Measurements from ENCODE around the gene RINT1. TPM values are rescaled to one million over a fixed set of nuclear protein-coding genes. Genes with fewer than 3 reads are reported as not detected.
"Not testable (repeated sequence)": the region's sequence is repeated elsewhere in the genome, so short reads cannot be mapped to it uniquely, and the experiment has no call there.

The RINT1 gene
- polyA plus RNA-seq, 1 donor from 2014 or later = 11.6 TPM

DNA sequence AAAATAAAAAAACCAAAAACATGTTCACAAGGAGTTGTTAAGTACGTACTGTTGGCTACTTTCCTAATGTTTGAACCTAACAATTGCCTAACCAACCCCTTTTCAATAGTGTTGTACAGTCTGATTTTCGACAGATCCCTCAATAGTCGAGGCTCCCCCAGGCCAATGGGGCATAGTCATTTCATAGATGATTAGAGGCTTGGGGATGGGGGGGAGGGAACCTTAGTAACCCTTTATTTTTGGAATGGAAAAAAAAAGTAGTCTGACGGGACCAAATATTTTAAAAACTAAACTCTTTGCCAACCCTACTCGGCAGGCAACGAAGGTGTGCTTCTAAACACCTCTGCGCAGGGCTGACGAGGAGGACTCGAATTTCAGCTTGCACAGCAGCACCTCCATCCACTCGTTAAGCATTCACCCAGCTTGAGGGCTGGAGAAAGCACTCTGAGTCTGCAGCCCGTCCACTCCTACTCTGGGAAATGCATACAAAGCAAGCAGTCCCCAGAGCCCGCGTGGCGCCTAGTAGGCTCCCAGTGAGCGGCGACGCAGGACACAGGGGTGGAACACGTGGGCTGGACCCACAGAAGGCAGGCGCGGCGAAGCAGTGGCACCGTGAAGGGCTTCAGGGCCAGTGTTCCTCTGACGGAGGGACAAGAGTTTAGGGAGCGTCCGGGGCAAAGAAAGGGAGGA, 10.8 kb upstream of the RINT1 start:
- H3K27me3 Mint-ChIP-seq = no peaks in the 10 kb centered on the region
- peaks cover 15 to 31% (median 17%) of the 10 kb centered on the region in 3 donors for H3K4me1 Mint-ChIP-seq
- peak overlapping the region; percentile 69 to 92 (median 72) for H3K27ac Mint-ChIP-seq
- H3K4me3 Mint-ChIP-seq = peak overlapping the region; percentile 86 to 98 (median 94)
- H3K9me3 Mint-ChIP-seq = no peaks in the 10 kb centered on the region
- no peaks in the 10 kb centered on the region for H3K36me3 Mint-ChIP-seq

DNA sequence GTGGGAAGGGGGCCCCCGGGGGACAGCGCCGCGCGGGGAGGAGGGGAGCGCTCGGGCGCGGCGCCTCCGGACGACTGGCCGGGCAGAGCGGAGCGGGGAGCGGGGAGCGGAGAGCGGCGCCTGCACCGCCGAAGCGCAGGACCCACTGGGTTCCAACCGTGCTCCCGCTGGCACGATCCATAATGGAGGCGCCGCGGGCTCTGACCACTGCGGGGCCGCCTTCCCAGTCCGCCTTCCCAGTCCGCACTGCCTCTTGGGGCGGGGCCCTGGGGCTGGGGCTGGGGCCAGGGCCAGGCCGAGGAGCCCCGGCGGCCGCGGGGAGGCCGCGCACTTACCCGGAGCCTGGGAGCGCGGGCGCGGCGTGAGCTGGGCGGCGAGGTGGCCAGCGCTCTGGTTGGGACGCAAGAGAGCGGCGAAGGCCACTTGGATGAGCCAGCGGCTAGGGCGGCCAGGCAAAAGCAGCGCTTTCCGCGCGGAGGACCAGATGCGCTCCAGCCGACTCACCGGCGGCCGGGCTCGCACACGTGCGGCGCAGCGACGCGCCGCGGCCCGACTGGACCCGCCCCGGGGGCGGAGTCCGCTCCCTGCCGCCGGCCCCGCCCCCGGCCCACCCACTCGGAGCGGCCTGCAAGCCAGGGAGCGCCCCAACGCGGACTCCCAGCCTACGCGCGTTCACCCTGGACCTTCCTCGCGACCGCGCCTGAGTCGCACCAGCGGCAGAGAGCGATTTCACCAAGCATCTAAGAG, 10.1 kb upstream of the RINT1 start, which contains the start of gene PUS7:
Gene PUS7, minus strand, starts transcription at position 555 of the 747 bp plus-strand sequence. CDS start 13,759 bp downstream, outside the sequence.
- Mint-ChIP-seq H3K27me3 (no peaks in the 10 kb centered on the region), H3K4me1 (peaks cover 16 to 31% (median 17%) of the 10 kb centered on the region in 3 donors), H3K36me3 (no peaks in the 10 kb centered on the region), H3K9me3 (no peaks in the 10 kb centered on the region), H3K27ac (peak within 1 kb of the TSS; percentile 69 to 92 (median 80)), H3K4me3 (peak within 1 kb of the TSS; percentile 91 to 98 (median 94))

DNA sequence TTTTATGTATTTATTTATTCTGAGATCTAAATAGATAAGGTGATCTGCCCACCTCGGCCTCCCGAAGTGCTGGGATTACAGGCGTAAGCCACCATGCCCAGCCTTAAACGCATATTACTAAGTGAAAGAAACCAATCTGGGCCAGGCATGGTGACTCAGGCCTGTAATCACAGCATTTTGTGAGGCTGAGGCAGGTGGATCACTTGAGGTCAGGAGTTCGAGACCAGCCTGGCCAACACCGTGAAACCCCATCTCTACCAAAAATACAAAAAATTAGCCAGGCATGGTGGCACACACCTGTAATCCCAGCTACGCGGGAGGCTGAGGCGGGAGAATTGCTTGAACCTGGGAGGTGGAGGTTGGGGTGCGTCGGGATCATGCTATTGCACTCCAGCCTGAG, 7.6 kb upstream of the RINT1 start:
- Mint-ChIP-seq H3K4me1 (peaks cover 17 to 24% (median 19%) of the 10 kb centered on the region in 3 donors), H3K27ac (peak overlapping the region in 2 of 3 donors; percentile 13 to 18), H3K4me3 (peak overlapping the region in 1 of 4 donors; percentile 66)
- H3K27me3 Mint-ChIP-seq, H3K36me3 Mint-ChIP-seq, H3K9me3 Mint-ChIP-seq: not testable (repeated sequence)

DNA sequence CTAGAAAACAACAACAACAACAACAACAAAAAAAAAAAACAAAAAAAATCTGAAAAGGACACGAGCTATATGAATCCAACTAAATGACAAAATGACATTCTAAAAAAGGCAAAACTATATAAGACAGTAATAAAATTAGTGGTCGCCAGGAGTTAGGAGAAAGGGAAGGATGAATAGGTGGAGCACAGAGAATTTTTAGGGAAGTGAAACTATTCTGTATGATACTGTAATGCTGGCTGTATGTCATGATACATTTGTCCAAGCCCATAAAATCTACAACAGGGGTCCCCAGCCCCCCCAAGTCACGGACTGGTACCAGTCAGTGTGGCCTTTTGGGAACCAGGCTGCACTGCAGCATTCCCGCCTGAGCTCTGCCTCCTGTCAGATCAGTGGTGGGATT, 7.2 kb upstream of the RINT1 start:
- H3K36me3 Mint-ChIP-seq = no peaks in the 10 kb centered on the region
- no peaks in the 10 kb centered on the region for H3K9me3 Mint-ChIP-seq
- H3K27me3 Mint-ChIP-seq = no peaks in the 10 kb centered on the region
- peak overlapping the region in 2 of 3 donors; percentile 13 to 18 for H3K27ac Mint-ChIP-seq
- peak overlapping the region in 2 of 4 donors; percentile 29 to 66 for H3K4me3 Mint-ChIP-seq
- peaks cover 17 to 20% (median 19%) of the 10 kb centered on the region in 3 donors for H3K4me1 Mint-ChIP-seq

DNA sequence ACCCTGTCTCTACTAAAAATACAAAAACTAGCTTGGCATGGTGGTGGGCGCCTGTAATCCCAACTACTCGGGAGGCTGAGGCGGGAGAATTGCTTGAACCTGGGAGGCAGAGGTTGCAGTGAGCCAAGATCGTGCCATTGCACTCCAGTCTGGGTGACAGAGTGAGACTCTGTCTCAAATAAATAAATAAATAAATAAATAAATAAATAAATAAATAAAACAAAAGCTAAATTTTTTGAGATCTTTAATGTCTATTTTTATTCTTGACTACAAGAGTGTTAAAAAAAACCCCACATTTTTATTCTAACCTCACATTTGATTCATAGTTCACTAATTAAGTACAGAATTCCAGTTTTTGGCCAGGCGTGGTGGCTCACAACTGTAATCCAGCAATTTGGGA, 4.3 kb upstream of the RINT1 start:
- H3K27me3 Mint-ChIP-seq, H3K36me3 Mint-ChIP-seq, H3K4me3 Mint-ChIP-seq, H3K9me3 Mint-ChIP-seq: not testable (repeated sequence)
- H3K27ac Mint-ChIP-seq = peak overlapping the region in 1 of 3 donors; percentile 23
- peaks cover 17 to 22% (median 20%) of the 10 kb centered on the region in 3 donors for H3K4me1 Mint-ChIP-seq

DNA sequence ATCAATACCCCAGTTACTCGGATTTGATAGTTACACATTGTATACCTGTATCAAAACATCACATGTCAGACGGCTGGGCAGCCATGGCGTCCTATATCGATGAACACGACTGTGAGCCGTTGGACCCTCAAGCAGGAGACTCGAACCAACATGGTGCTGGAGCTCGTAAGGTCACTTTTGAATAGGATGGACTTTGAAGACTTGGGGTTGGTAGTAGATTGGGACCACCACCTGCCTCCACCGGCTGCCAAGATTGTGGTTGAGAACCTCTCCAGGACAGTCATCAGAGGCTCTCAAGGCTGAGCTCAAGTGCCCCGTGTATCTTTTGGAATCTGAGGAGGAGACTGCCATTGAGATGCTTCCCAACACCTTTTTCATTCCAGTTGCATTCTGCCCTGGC, 1.9 kb upstream of the RINT1 start:
- Mint-ChIP-seq H3K4me3 (peak overlapping the region; percentile 44 to 84 (median 62)), H3K4me1 (peaks cover 22 to 31% (median 28%) of the 10 kb centered on the region in 3 donors), H3K9me3 (no peaks in the 10 kb centered on the region), H3K27ac (no peak overlapping the region), H3K27me3 (no peaks in the 10 kb centered on the region), H3K36me3 (no peaks in the 10 kb centered on the region)

DNA sequence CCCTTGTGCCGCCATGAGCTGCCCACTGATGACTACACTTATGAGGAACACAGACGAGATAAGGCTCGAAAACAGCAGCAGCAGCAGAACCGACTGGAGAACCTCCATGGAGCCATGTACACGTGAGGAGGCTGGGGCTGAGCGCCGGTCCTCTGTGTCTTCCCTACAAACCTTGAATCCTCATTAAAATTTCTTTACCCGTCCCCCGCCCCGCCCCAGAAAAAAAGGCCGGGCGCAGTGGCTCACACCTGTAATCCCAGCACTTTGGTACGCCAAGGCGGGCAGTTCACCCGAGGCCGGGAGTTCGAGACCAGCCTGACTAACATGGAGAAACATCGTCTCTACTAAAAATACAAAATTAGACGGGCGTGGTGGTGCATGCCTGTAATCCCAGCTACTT, 1.5 kb upstream of the RINT1 start:
- Mint-ChIP-seq H3K4me1 (peaks cover 20 to 28% (median 25%) of the 10 kb centered on the region in 3 donors), H3K4me3 (peak overlapping the region; percentile 44 to 84 (median 62)), H3K9me3 (no peaks in the 10 kb centered on the region), H3K27me3 (no peaks in the 10 kb centered on the region), H3K36me3 (no peaks in the 10 kb centered on the region), H3K27ac (no peak overlapping the region)

DNA sequence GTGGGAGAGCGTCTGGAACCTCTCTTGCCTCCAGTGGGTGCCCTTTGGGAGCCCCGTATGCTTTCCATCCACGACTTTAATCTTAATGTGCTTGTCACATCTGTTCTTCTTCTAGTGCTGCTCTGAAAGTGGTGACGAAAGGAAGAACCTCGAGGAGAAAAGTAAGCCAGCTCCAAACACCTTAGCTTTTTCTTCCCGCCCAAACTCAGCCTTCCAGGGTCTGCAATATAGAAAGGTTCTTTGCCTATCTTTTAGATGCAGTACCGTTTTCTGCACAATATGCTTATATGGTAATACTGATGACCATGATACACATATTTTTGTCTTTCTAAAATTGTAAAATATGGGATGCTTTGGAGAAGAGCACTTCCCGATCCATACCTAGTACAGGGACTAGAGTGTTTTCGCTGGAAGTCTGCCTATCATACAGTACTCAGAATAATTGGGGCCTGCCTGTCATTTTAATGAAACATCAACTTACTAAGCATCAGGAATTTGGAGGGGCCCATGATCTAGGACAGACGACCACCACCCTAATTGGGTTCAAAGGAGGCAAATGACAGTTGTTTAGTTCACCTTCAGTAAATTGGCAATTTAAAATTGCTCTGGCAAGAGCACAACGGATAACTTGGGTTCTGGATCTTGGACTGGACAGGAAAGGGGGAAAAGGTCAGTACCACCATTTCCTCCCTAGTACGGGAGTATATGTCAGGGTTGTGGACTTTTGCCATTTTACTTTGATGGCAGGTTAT, 884 bp downstream of the RINT1 start:
- no peaks in the 10 kb centered on the region for H3K36me3 Mint-ChIP-seq

DNA sequence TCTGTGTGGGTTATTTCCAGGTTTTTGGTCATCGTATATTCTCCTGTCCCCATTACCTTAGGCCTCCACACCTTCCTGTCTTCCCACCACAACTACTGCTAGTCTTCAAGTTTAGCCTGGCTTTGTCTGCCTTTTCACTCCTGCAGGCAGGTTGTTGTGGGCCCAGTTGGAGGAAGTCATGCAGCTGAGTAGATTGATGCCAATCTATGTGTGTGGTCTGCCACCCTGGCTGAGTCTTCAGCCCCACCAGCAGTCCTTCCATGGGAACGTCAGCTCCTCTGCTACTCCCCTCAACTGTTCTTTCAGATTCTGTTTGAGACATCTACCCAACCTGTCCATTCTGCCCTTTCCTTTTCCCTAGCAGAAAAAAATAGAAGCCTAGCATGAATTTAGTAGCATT, 6.3 kb downstream of the RINT1 start:
- peak overlapping the region in 1 of 4 donors; percentile 24 for H3K4me3 Mint-ChIP-seq
- H3K4me1 Mint-ChIP-seq = peaks cover 7 to 18% (median 11%) of the 10 kb centered on the region in 3 donors
- H3K27me3 Mint-ChIP-seq = no peaks in the 10 kb centered on the region
- no peaks in the 10 kb centered on the region for H3K36me3 Mint-ChIP-seq
- H3K9me3 Mint-ChIP-seq = no peaks in the 10 kb centered on the region
- H3K27ac Mint-ChIP-seq = peak overlapping the region in 1 of 3 donors; percentile 59

More for the DNA sequence above, 884 bp downstream of the RINT1 start:
- peak overlapping the region; percentile 84 to 95 (median 93) for H3K4me3 Mint-ChIP-seq
- H3K4me1 Mint-ChIP-seq = peaks cover 21 to 26% (median 25%) of the 10 kb centered on the region in 3 donors
- peak overlapping the region; percentile 75 to 93 (median 86) for H3K27ac Mint-ChIP-seq
- no peaks in the 10 kb centered on the region for H3K9me3 Mint-ChIP-seq
- no peaks in the 10 kb centered on the region for H3K27me3 Mint-ChIP-seq

DNA sequence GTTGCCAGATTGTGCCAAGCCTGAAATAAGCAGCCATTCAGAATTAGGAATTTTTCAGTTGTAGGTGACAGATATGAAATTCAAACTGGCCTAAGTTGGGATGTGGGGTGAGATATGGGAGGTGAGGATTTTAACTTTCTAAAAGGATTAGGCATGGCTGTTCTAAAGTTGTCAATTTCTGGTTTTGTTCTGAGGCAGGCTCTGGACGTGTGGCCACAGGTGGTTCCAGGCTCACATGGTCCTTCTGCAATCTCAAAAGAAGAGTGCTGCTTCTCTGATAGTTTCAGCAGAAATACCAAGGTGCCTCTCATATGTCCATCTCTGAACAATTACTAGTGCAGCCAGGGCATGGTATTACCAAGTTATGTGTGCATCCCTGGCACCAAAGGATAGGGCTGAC, 27.9 kb downstream of the RINT1 start:
- H3K4me1 Mint-ChIP-seq = no peaks in the 10 kb centered on the region
- H3K27me3 Mint-ChIP-seq = no peaks in the 10 kb centered on the region
- H3K4me3 Mint-ChIP-seq = no peak overlapping the region
- H3K9me3 Mint-ChIP-seq = no peaks in the 10 kb centered on the region
- peak overlapping the region in 1 of 3 donors; percentile 48 for H3K27ac Mint-ChIP-seq
- peaks cover 8% of the 10 kb centered on the region for H3K36me3 Mint-ChIP-seq

DNA sequence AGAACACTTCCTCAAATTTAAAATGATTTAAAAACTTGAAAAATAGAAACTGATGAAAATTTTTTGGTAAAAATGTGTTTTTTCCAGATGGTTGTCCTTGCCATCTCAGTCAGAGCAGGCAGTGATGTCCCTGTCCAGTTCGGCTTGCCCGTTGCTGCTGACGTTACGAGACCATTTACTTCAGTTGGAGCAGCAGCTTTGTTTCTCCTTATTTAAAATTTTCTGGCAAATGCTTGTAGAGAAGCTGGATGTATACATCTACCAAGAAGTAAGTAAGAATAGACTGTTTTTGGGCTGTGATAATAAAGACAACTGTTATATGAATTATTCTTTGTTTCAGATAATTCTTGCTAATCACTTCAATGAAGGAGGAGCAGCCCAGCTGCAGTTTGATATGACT, 33.2 kb downstream of the RINT1 start:
- Mint-ChIP-seq H3K4me1 (no peaks in the 10 kb centered on the region), H3K9me3 (no peaks in the 10 kb centered on the region), H3K27ac (no peak overlapping the region), H3K27me3 (no peaks in the 10 kb centered on the region), H3K4me3 (no peak overlapping the region), H3K36me3 (peaks cover 5% of the 10 kb centered on the region)

DNA sequence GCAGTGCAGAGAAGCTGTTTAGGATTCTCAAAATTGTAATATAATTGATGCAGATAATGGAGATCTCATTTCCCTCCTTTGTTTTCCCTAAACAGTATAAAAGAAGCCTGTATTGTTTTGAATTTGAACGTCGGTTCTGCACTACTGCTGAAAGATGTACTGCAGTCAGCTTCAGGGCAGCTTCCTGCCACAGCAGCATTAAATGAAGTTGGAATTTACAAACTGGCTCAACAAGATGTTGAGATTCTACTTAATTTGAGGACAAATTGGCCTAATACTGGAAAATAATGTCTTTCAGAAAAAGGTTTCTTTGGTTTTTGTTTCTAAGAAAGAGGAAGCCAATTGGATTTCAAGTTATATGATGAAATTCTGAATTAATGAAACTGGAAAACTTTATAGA, 35.0 kb downstream of the RINT1 start:
- no peaks in the 10 kb centered on the region for H3K9me3 Mint-ChIP-seq
- H3K27me3 Mint-ChIP-seq = no peaks in the 10 kb centered on the region
- peaks cover 3% of the 10 kb centered on the region for H3K36me3 Mint-ChIP-seq
- no peak overlapping the region for H3K4me3 Mint-ChIP-seq
- H3K27ac Mint-ChIP-seq = no peak overlapping the region
- H3K4me1 Mint-ChIP-seq = no peaks in the 10 kb centered on the region

DNA sequence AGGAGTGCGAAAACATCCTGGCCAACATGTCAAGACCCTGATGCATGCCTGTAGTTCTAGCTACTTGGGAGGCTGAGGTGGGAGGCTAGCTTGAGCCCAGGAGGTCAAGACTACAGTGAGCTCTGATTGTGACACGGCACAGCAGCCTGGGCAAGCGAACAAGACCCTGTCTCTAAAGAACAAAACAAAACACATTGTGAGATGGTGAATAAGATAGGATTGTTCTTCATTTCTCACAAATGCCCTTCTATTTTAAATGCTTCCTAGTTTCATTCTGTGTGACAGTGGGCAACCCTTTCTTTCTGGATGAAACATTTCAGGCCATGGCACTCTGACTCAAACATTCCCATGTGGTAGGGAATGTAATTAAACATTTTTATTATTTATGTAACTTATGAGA, 35.8 kb downstream of the RINT1 start:
- no peaks in the 10 kb centered on the region for H3K27me3 Mint-ChIP-seq
- H3K9me3 Mint-ChIP-seq = no peaks in the 10 kb centered on the region
- no peaks in the 10 kb centered on the region for H3K4me1 Mint-ChIP-seq
- peaks cover 3% of the 10 kb centered on the region for H3K36me3 Mint-ChIP-seq
- H3K27ac Mint-ChIP-seq = no peak overlapping the region
- no peak overlapping the region for H3K4me3 Mint-ChIP-seq

DNA sequence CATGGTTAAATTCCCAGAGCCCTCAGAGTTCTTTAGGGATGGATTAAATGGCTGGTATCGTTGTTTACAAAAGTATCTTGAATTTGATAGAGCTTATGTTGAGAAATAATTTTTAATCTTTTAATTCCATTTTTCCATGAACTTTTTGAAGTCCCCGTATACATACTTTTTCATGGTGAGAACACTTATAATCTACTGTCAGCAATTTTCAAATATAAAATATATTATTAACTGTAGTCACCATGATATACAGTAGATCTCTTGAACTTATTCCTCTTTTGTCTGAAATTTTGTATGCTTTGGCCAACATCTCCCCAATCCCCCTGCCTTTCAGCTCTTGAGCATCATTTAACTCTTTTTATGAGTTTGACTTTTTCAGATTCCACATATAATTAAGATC, 39.9 kb downstream of the RINT1 start:
- no peaks in the 10 kb centered on the region for H3K4me1 Mint-ChIP-seq
- no peak overlapping the region for H3K27ac Mint-ChIP-seq
- no peaks in the 10 kb centered on the region for H3K27me3 Mint-ChIP-seq
- H3K9me3 Mint-ChIP-seq = peaks cover 0 to 1% (median 0%) of the 10 kb centered on the region in 3 donors
- peaks cover 2% of the 10 kb centered on the region for H3K36me3 Mint-ChIP-seq
- no peak overlapping the region for H3K4me3 Mint-ChIP-seq

DNA sequence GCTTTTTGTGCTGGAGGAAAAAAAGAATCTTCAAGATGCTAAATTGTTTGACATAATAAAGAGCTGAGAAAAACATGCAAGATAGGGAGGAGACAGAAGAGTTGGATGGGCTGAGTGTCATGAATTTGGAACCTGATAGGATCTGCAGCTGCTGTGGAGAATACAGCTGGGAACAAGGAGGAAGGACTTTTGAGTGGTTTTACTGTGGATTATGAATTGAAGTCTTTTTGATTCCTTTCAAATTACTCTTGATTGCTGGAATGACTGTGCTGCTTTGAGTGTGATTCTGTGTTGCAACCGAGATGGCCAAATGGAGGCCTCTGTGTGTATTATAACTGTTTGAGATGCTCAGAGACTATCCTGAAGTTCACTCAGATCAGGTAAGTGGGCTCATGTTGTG, 45.2 kb downstream of the RINT1 start:
- Mint-ChIP-seq H3K4me1 (peaks cover 0 to 1% (median under 1%) of the 10 kb centered on the region in 3 donors), H3K27ac (peak overlapping the region in 1 of 3 donors; percentile 16), H3K4me3 (no peak overlapping the region), H3K9me3 (peaks cover 0 to 1% (median 0%) of the 10 kb centered on the region in 3 donors), H3K27me3 (peaks cover 2% of the 10 kb centered on the region), H3K36me3 (peaks cover 4% of the 10 kb centered on the region)

Data from IgD-negative memory B cell (primary cell).